ENCODE data around the gene AFDN.

Gene AFDN

GRCh38 chr6:167826896-167827582 lies at the start of gene AFDN:
TSS of gene AFDN (plus strand) at chr6:167826911. CDS start at chr6:167827133, 222 bp downstream.
- ChIA-PET CTCF (interaction anchor here (1.3 to 2.6 kb wide), 2 partner anchors 17 to 29 kb away, joined by 3 to 8 read pairs; no protein-coding TSS in a partner anchor), POLR2A (interaction anchor here (0.9 to 1.1 kb wide), 2 partner anchors 13 to 249 kb away, joined by 4 read pairs; no protein-coding TSS in a partner anchor)
- TF ChIP-seq FOXK2 (IDR thresholded peaks at IDR 0.05) (no peak), FOXM1 (IDR thresholded peaks at IDR 0.05; ENCODE audit: borderline replicate concordance) (peak; percentile 29; the same call in 1 of the 2 replicates), BHLHE40 (IDR thresholded peaks at IDR 0.05; ENCODE audit: borderline replicate concordance) (no peak), FOXA1 (IDR thresholded peaks at IDR 0.05) (no peak), LEF1 (IDR thresholded peaks at IDR 0.05; ENCODE audit: borderline replicate concordance) (no peak)
- peak; percentile 66 for DNase-seq (ENCODE audit: extremely low spot score)

GRCh38 chr6:167778497-167779128 lies 48.1 kb upstream of the AFDN start:
- no peak for DNase-seq (ENCODE audit: extremely low spot score)
- no peak for TF ChIP-seq LEF1 (IDR thresholded peaks at IDR 0.05; ENCODE audit: borderline replicate concordance)
- TF ChIP-seq BHLHE40 (IDR thresholded peaks at IDR 0.05; ENCODE audit: borderline replicate concordance), result no peak
- TF ChIP-seq FOXA1 (IDR thresholded peaks at IDR 0.05), result no peak
- TF ChIP-seq SUZ12 (IDR thresholded peaks at IDR 0.05), result no peak
- TF ChIP-seq L3MBTL2 (conservative IDR thresholded peaks at IDR 0.05), result no peak
- no peak for TF ChIP-seq ZNF384 (IDR thresholded peaks at IDR 0.05)
- TF ChIP-seq FOXK2 (IDR thresholded peaks at IDR 0.05), result no peak
- no peak for TF ChIP-seq CTBP1 (IDR thresholded peaks at IDR 0.05; ENCODE audit: borderline replicate concordance)
- no peak for TF ChIP-seq FOXM1 (IDR thresholded peaks at IDR 0.05; ENCODE audit: borderline replicate concordance)
- TF ChIP-seq HDGF (IDR thresholded peaks at IDR 0.05; ENCODE audit: borderline replicate concordance), result no peak
- TF ChIP-seq, protein P1, sequence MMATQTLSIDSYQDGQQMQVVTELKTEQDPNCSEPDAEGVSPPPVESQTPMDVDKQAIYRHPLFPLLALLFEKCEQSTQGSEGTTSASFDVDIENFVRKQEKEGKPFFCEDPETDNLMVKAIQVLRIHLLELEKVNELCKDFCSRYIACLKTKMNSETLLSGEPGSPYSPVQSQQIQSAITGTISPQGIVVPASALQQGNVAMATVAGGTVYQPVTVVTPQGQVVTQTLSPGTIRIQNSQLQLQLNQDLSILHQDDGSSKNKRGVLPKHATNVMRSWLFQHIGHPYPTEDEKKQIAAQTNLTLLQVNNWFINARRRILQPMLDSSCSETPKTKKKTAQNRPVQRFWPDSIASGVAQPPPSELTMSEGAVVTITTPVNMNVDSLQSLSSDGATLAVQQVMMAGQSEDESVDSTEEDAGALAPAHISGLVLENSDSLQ (IDR thresholded peaks at IDR 0.05), result no peak
- no peak for TF ChIP-seq SP1 (IDR thresholded peaks at IDR 0.05)
- TF ChIP-seq ELF4 (IDR thresholded peaks at IDR 0.05), result no peak
- no peak for TF ChIP-seq NFRKB (IDR thresholded peaks at IDR 0.05)
- no peak for TF ChIP-seq ARNT (IDR thresholded peaks at IDR 0.05)
- TF ChIP-seq TARDBP (IDR thresholded peaks at IDR 0.05), result no peak
- POLR2A ChIA-PET, result no interaction called here
- CTCF ChIA-PET, result no interaction called here

DNA sequence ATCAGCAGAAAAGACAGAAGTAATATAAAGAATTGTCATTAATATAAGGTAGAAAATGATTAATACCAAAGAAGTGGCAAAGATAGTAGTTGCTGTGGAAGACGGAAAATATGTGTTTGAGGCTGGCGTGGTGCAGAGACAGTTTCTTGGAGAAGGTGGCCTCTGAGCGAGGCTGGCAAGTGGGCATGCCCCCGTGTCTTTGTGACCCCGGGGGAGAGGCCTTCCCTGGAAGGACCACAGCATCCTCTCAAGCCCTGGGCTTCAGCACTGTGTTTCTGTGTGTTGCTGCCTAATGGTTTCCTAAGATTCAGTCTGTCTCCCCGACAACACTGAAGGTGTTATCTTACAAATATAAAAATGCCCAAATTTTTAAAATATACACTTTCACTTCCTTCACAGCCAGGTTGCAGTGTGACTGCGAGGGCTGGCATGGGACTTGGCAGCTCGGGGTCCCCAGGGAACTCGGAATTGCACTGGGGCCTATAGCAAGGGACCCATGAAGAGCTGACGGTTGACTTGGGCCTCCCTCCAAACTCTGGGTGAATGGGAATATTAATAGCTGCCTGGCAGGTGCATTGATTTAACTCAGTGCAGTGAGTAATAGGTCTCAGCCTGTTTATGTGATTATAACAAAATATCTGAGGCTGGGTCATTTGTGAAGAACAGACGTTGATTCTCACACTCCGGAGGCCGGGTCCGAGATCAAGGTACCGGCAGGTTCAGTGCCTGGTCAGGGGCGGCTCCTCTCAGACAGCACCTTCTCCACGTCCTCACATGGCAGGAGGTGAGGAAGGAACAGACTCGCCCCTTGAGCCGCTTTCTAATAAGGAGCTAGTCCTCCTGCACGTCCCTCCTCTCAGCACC lies 47.4 kb upstream of the AFDN start:
- no peak for TF ChIP-seq LEF1 (IDR thresholded peaks at IDR 0.05; ENCODE audit: borderline replicate concordance)
- TF ChIP-seq HDGF (IDR thresholded peaks at IDR 0.05; ENCODE audit: borderline replicate concordance), result no peak
- POLR2A ChIA-PET, result no interaction called here
- no peak for DNase-seq (ENCODE audit: extremely low spot score)
- CTCF ChIA-PET, result no interaction called here

DNA sequence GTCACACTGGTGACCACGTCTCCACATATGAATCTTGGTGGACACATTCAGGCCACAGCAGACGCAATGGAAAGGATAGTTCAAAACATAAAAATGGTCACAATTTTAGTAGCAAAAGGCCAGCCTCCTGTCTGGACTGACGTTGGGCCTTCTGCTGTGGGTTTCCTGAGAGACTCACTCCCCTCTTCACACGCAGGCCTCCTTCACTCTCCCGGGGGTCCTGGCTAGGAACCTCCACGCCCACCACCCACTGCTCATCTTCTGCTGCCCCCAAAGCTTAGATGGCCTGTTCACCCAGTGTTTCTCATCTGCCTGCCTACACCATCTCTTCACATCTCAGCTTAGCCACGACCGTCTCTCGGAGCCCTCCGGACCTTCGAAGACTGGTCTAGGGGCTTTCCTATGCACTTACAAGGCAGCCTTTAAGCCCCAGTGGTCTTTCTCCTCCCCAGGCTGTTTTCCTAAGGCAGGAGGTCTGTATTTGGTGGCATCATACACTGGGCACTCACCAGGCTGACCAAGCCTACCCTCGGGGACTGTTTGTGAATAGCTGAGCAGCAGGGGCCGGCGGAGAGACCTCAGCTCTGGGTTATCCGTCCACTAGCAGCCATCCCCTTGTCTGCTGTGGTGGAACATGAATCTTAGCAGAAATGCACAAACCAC lies 46.6 kb upstream of the AFDN start:
- ChIA-PET CTCF (no interaction called here), POLR2A (no interaction called here)
- TF ChIP-seq ELF4 (IDR thresholded peaks at IDR 0.05) (no peak), ZNF384 (IDR thresholded peaks at IDR 0.05) (no peak), SP1 (IDR thresholded peaks at IDR 0.05) (no peak), L3MBTL2 (conservative IDR thresholded peaks at IDR 0.05) (no peak), NFRKB (IDR thresholded peaks at IDR 0.05) (no peak), FOXK2 (IDR thresholded peaks at IDR 0.05) (no peak), SUZ12 (IDR thresholded peaks at IDR 0.05) (no peak), HDGF (IDR thresholded peaks at IDR 0.05; ENCODE audit: borderline replicate concordance) (no peak), TARDBP (IDR thresholded peaks at IDR 0.05) (no peak), ARNT (IDR thresholded peaks at IDR 0.05) (no peak), CTBP1 (IDR thresholded peaks at IDR 0.05; ENCODE audit: borderline replicate concordance) (no peak), FOXM1 (IDR thresholded peaks at IDR 0.05; ENCODE audit: borderline replicate concordance) (no peak), FOXA1 (IDR thresholded peaks at IDR 0.05) (no peak)
- TF ChIP-seq, protein P1 (IDR thresholded peaks at IDR 0.05), result no peak
- no peak for DNase-seq (ENCODE audit: extremely low spot score)

DNA sequence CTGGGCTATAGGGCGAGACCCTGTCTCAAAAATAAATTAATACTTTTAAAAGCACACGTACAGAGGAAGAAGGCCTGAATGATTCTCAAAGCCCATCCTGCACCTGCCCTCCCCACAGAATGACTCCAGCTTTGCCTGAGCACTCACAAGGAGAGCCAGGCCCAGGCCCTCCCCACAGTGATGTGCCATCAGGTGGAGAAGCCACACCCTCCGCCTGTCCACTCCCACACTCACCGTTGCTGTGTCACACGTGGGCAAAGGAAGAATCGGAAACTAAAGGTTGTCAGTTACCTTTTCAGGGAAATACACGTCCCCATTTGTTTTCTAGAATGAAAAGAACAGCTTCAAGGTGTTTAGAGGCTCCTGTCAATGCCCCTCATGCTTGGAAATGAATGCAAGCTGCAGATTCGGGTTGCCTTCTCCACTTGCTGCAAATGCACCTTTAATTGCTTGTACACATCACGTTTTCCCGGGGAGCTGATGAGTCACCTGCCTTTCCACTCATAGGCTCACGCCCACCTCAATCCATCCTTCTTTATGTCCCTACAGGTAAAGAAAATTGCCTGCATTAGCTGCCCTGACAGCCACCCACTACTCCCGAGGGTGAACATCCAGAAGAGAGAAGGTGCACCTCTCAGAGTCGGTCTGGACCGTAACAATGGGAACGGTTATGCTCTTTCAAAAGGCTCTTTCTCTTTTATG lies 45.5 kb upstream of the AFDN start:
- TF ChIP-seq ZNF384 (IDR thresholded peaks at IDR 0.05) (no peak), FOXK2 (IDR thresholded peaks at IDR 0.05) (no peak), NFRKB (IDR thresholded peaks at IDR 0.05) (no peak), ELF4 (IDR thresholded peaks at IDR 0.05) (no peak), CTBP1 (IDR thresholded peaks at IDR 0.05; ENCODE audit: borderline replicate concordance) (no peak), SUZ12 (IDR thresholded peaks at IDR 0.05) (no peak), SP1 (IDR thresholded peaks at IDR 0.05) (no peak), FOXM1 (IDR thresholded peaks at IDR 0.05; ENCODE audit: borderline replicate concordance) (no peak), LEF1 (IDR thresholded peaks at IDR 0.05; ENCODE audit: borderline replicate concordance) (no peak), L3MBTL2 (conservative IDR thresholded peaks at IDR 0.05) (no peak), FOXA1 (IDR thresholded peaks at IDR 0.05) (no peak), BHLHE40 (IDR thresholded peaks at IDR 0.05; ENCODE audit: borderline replicate concordance) (no peak), HDGF (IDR thresholded peaks at IDR 0.05; ENCODE audit: borderline replicate concordance) (no peak), TARDBP (IDR thresholded peaks at IDR 0.05) (no peak), ARNT (IDR thresholded peaks at IDR 0.05) (no peak)
- TF ChIP-seq, protein P1 (IDR thresholded peaks at IDR 0.05), result no peak
- ChIA-PET POLR2A (no interaction called here), CTCF (no interaction called here)
- no peak for DNase-seq (ENCODE audit: extremely low spot score)
